Activated gamma-delta T cell treated with anti-CD3 and anti-CD28 coated beads, Interleukin-2, amount 50 U/mL, for 16 hours (primary cell): Measurements from ENCODE around the gene NIN.
"Not testable (repeated sequence)": the region's sequence is repeated elsewhere in the genome, so short reads cannot be mapped to it uniquely, and the experiment has no call there.

ENCODE experiments used
- DNase-seq: peaks from one replicate; pipeline ENCODE4 v3.0.0-alpha.2; 2020; ENCODE audit warnings: low read depth

NIN gene

GRCh38 chr14:50719911-50720759 lies 110.8 kb downstream of the NIN start:
- no peak for DNase-seq

DNA sequence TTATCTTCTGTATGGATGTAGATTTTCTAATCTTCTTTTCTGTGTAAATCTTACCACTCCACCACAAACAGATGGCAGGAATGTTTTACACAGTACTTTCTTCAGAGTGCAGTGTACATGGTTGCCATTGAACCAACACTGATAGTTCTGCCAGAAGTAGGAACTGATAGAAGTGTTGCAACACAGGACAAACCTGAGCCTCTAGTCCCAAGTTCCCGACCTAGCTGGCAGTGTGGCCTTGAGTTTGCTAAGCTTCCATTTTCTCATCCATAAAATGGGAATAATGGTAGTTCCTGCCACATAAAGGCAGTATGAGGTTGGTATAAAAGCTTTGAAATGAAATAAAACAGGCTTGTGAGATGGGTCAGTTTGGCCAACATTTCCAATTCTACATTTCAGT lies 112.0 kb downstream of the NIN start:
- no peak for DNase-seq

DNA sequence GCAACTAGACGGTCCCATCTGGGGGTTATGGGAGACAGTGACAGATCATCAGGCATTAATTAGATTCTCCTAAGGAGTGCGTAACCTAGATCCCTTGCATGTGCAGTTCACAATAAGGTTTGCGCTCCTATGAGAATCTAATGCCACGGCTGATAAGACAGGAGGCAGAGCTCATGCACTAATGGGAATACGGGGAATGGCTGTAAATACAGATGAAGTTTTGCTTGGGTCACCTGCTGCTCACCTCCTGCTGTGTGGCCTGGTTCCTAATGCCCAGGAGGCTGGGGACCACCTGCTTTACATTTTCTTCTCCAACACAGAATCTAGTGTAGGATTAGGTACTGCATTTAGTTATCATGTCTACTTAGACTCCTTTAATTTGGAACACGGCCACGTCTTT lies 113.2 kb downstream of the NIN start:
- DNase-seq = no peak

DNA sequence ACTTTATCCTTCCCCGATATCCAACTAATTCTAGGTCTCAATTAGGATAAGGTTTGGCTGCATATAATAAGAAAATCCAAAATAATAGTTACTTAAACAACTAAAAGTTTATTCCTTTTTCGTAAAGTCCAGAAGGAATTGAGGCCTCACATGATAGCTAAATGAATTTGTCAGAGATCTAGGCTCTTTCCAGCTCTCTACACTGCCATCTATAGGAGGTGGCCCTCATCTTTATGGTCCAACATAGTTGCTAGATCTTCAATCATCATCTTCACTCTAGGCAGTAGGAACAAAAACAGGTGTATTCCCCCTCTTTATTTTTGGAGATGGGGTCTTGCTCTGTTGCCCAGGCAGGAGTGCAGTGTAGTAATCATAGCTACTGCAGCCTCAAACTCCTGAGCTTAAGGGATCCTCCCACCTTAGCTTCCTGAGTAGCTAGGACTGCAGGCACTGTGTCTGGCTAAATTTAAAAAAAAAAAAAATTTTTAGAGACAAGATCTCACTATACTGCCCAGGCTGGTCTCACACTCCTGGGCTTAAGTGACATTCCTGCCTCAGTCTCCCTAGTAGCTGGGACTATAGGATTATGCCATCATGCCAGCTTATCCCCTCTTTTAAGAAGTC lies 116.4 kb downstream of the NIN start:
- DNase-seq = no peak

GRCh38 chr14:50711043-50711442 lies 119.9 kb downstream of the NIN start:
- DNase-seq = no peak

DNA sequence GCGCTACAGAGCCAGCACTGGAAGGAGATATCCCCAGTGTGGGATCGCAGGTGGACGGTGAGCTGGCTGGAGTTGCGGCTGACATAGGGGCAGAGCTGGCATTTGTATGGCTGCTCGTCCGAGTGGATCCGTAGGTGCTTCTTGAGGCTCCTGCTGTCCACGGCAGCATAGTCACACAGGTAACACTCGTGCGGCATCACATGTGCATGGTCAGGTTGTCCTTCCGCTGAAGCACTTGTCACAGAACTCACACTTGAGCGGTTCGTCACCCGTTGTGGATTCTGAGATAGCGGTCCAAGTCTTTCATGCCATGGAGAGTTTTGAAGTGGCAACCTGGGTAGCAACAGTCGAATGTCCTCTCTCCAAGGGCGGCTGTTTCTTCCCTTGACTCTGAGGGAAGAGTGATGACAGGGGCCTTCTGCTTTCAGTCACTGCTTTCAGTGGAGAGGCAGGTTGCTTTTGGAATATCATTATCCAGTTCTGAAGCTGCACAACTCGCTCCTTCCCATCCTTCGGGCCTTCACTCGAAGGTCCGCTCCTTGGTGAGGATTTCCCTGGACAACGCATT lies 125.9 kb downstream of the NIN start:
- no peak for DNase-seq

GRCh38 chr14:50704454-50705010 lies 126.4 kb downstream of the NIN start:
- no peak for DNase-seq

DNA sequence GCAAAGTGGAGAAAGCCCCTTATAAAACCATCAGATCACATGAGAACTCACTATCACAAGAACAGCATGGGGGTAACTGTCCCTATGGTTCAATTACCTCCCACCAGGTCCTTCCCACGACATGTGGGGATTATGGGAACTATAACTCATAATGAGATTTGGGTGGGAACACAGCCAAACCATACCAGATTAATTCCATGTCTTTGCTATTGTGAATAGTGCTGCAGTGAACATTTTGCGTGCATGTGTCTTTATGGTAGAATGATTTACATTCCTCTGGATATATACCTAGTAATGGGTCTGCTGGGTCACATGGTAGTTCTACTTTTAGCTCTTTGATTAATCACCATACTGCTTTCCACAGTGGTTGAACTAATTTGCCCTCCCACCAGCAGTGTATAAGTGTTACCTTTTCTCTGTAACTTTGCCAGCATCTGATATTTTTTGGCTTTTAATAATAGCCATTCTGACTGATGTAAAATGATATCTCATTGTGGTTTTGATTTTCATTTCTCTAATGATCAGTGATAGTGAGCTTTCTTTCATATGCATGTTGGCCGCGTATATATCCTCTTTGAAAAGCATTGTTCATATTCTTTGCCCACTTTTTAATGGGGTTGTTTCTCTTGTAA lies 133.2 kb downstream of the NIN start:
- DNase-seq = no peak

DNA sequence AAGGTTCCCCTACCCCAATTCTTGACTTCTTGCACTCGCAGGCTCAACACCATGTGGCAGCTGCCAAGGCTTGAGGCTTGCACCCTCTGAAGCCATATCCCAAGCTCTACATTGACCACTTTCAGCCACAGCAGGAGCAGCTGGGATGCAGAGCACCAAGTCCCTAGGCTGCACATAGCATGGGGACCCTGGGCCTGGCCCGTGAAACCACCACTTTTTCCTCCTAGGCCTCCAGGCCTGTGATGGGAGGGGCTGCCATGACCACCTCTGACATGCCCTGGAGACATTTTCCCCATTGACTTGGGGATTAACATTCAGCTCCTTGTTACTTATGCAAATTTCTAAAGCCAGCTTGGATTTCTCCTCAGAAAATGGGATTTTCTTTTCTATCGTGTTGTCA lies 136.7 kb downstream of the NIN start:
- DNase-seq = not testable (repeated sequence)

- no peak for DNase-seq
Measured at GRCh38 chr14:50688875-50689274, 142.1 kb downstream of the NIN start.

DNA sequence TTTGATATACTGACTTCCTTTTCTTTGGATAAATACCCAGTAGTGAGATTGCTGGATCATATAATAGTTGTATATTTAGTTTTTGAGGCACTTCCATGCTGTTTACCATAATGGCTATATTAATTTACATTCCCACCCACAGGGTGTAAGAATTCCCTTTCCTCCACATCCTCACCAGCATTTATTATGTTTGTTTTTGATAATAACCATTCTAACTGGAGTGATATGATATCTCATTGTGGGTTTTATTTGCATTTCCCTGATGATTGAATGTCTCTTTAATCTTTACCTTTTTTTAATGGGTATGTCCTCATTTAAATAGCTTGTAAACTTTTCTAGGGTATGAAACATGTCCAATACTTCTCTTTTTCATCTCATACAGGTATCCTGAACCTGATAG lies 151.3 kb downstream of the NIN start:
- DNase-seq = no peak

GRCh38 chr14:50678163-50678562 lies 152.8 kb downstream of the NIN start:
- no peak for DNase-seq

- DNase-seq = no peak
Measured at GRCh38 chr14:50677527-50678063, 153.4 kb downstream of the NIN start.

GRCh38 chr14:50676814-50677516 lies 154.0 kb downstream of the NIN start:
- no peak for DNase-seq

DNA sequence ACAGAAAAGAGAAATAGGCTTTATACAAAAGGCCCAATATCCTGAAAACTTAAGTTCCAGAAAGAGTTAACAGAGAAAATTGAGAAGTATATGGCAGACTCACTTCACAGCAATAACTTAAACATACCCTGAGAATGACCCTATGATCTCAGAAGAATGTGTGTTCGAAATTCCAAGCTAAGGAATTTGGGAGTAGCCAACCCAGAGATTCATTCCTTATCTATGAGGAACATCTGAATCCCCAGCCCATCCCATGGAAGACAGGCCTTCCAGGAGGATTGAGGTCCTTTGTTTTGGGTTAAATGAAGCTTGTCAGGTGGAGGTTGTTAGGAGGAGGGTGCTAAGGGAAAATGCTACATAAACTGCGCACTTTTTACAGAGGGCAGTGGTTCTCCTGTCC lies 155.4 kb downstream of the NIN start:
- no peak for DNase-seq

GRCh38 chr14:50670866-50671256 lies 160.1 kb downstream of the NIN start:
- DNase-seq = no peak

- DNase-seq = no peak
Measured at GRCh38 chr14:50670196-50670865, 160.6 kb downstream of the NIN start.
